Psoas muscle (tissue), 8 donors: ENCODE measurements around the gene IQSEC3. TPM values are rescaled to one million over a fixed set of nuclear protein-coding genes. Genes with fewer than 3 reads are reported as not detected.
A peak's percentile ranks its signal among the peaks of the same experiment; 100 is the strongest.
"Not testable (repeated sequence)": the region's sequence is repeated elsewhere in the genome, so short reads cannot be mapped to it uniquely, and the experiment has no call there.

Experiments
- ATAC-seq, 4 donors: fragments of 200-7000 bp; cut with Tn5 transposase; one replicate each; pipeline ENCODE4 v1.9.1; 2020; ENCODE audit warnings: moderate library complexity in 3 of 4, mild to moderate bottlenecking in 2 of 4
- DNase-seq, 2 donors: peaks; one replicate each; pipeline ENCODE4 v3.0.0-alpha.2; 2020
- H3K27ac ChIP-seq: fragments of 200-600 bp; one replicate; pipeline ENCODE4 v1.8.0; 2022
- H3K27me3 ChIP-seq, 3 donors: fragments of 200-600 bp in 1 of 3; one replicate each; pipeline versions ENCODE4 v1.6.1 to v1.8.0; 2013 to 2022; ENCODE audit warnings: low read length in 2 of 3, mild to moderate bottlenecking in 2 of 3, moderate library complexity in 1 of 3; ENCODE audit not compliant: insufficient read depth in 3 of 3
- H3K36me3 ChIP-seq, 2 donors: fragments of 200-600 bp in 1 of 2; one replicate each; pipeline versions ENCODE4 v1.6.1 to v1.8.0; 2013 to 2022; ENCODE audit warnings: low read depth in 1 of 2, mild to moderate bottlenecking in 1 of 2, moderate library complexity in 1 of 2; ENCODE audit not compliant: insufficient read depth in 1 of 2
- H3K4me1 ChIP-seq: fragments of 200-600 bp; one replicate; pipeline ENCODE4 v1.8.0; 2022
- H3K4me3 ChIP-seq: fragments of 200-600 bp; one replicate; pipeline ENCODE4 v1.8.0; 2022; ENCODE audit warnings: mild to moderate bottlenecking
- H3K9me3 ChIP-seq: fragments of 200-600 bp; one replicate; pipeline ENCODE4 v1.8.0; 2022
- CTCF ChIP-seq: fragments of 200-600 bp; IDR thresholded peaks from one replicate; pipeline ENCODE4 v1.8.0; 2022; ENCODE audit warnings: antibody characterized with exemption
- WGBS, 3 donors: extraction: QIAGEN DNeasy Blood & Tissue Kit; methylation state at CpG; one replicate each; pipeline versions ENCODE4 v1.1.6 to v1.1.7; 2013; 5-methylcytosine and 5-hydroxymethylcytosine counted together
- intact Hi-C, 2 donors: fragments of 100-400 bp; cut with DNase I; formaldehyde crosslinking; loops; one replicate each; pipeline versions ENCODE4 v1.11.0 to v1.14.2; 2022
- polyA plus RNA-seq, 3 donors: library from polyadenylated mRNA; stranded (reverse); fragments of 200-250 nt; gene quantifications; one replicate each; pipeline ENCODE4 v1.2.3, GENCODE V29; 2013
- total RNA-seq, 4 donors: library from RNA; stranded (reverse); fragmentation: NEBNext Ultra II Directional in 2 of 4; extraction: Animal tissue kit (Norgen Biotek cat#: 25700) in 2 of 4; gene quantifications; one replicate each; pipeline versions ENCODE4 v1.2.1 to v1.2.4, GENCODE V29; 2021 to 2023
- donor health status: healthy with polysubstance abuse.
- donor health status: DM: no; HTN: no; CAD: no; lungs with moderate emphysema.
- donor health status: Bipolar disorder and iron deficiency.
- donor health status: healthy.
- donor health status: DM: yes; HTN: yes; CAD: no.
- donor health status: DM: no; HTN: no; CAD: no.
- donor health status: DM: no; HTN: no; CAD: no.
- donor health status: DM: yes; HTN: yes; CAD: no.

IQSEC3 gene
- total and polyA plus RNA-seq, 7 donors: 0.23 to 1.8 (median 0.58) TPM

- no peak for DNase-seq
- Histone ChIP-seq H3K27me3 (peaks cover 0 to 22% (median 0%) of the 10 kb centered on the region in 3 donors), H3K36me3 (no peaks in the 10 kb centered on the region), H3K4me1 (no peaks in the 10 kb centered on the region), H3K9me3 (no peaks in the 10 kb centered on the region), H3K27ac (no peak overlapping the region), H3K4me3 (no peak overlapping the region)
- no peak for ATAC-seq
- 63 to 73% (median 69%) methylated on average over 10 of the region's 10 CpGs for WGBS, 3 donors
- TF ChIP-seq CTCF: no peak
- intact Hi-C loops: no loop called here
Observed at GRCh38 chr12:129001-129400, 62.4 kb downstream of the IQSEC3 start.

- intact Hi-C loops: no loop called here
- no peaks in the 10 kb centered on the region for H3K9me3 ChIP-seq
- H3K4me3 ChIP-seq: no peak overlapping the region
- H3K36me3 ChIP-seq: no peaks in the 10 kb centered on the region
- DNase-seq: no peak
- no peaks in the 10 kb centered on the region for H3K4me1 ChIP-seq
- 90 to 93% (median 90%) methylated on average over 5 of the region's 5 CpGs for WGBS, 3 donors
- H3K27me3 ChIP-seq: peaks cover 0 to 18% (median 0%) of the 10 kb centered on the region in 3 donors
- no peak for TF ChIP-seq CTCF
- H3K27ac ChIP-seq: no peak overlapping the region
- ATAC-seq: peak in 1 of 4 donors; percentile 17
Observed at GRCh38 chr12:130519-130918, 64.0 kb downstream of the IQSEC3 start.

GRCh38 chr12:131008-131407 is 64.4 kb downstream of the IQSEC3 start:
- peaks cover 0 to 13% (median 0%) of the 10 kb centered on the region in 3 donors for H3K27me3 ChIP-seq
- no peak for ATAC-seq
- no peaks in the 10 kb centered on the region for H3K36me3 ChIP-seq
- intact Hi-C loops: no loop called here
- no peak overlapping the region for H3K4me3 ChIP-seq
- no peak for TF ChIP-seq CTCF
- WGBS, 3 donors: 79 to 87% (median 84%) methylated on average over 10 to 12 of the region's 12 CpGs
- DNase-seq: no peak
- no peaks in the 10 kb centered on the region for H3K4me1 ChIP-seq
- H3K27ac ChIP-seq: no peak overlapping the region
- H3K9me3 ChIP-seq: no peaks in the 10 kb centered on the region

GRCh38 chr12:131732-132495 is 65.3 kb downstream of the IQSEC3 start:
- ATAC-seq: no peak
- peaks cover 0 to 12% (median 0%) of the 10 kb centered on the region in 3 donors for H3K27me3 ChIP-seq

GRCh38 chr12:133616-134232 is 67.2 kb downstream of the IQSEC3 start:
- H3K27me3 ChIP-seq: peaks cover 0 to 30% (median 2%) of the 10 kb centered on the region in 3 donors
- ATAC-seq, DNase-seq, H3K4me3 ChIP-seq, H3K4me1 ChIP-seq, H3K9me3 ChIP-seq, H3K27ac ChIP-seq, intact Hi-C loops, H3K36me3 ChIP-seq: not testable (repeated sequence)
- 78 to 82% (median 80%) methylated on average over 7 of the region's 7 CpGs for WGBS, 3 donors

More at GRCh38 chr12:131732-132495, 65.3 kb downstream of the IQSEC3 start:
- Histone ChIP-seq H3K4me3 (no peak overlapping the region), H3K36me3 (no peaks in the 10 kb centered on the region), H3K4me1 (no peaks in the 10 kb centered on the region), H3K27ac (no peak overlapping the region), H3K9me3 (no peaks in the 10 kb centered on the region)
- DNase-seq: no peak
- TF ChIP-seq CTCF: no peak
- intact Hi-C loops: no loop called here
- WGBS, 3 donors: 77 to 79% (median 78%) methylated on average over 12 of the region's 12 CpGs
